Activated T-helper 9 cell treated with anti-CD3 and anti-CD28 coated beads, Interleukin-2, amount 50 U/mL, for 16 hours (primary cell): ENCODE measurements around the gene KRT40.

Experiments used
- DNase-seq: peaks from one replicate; pipeline ENCODE4 v3.0.0-alpha.2; 2020; ENCODE audit warnings: low read depth

KRT40 gene

DNA sequence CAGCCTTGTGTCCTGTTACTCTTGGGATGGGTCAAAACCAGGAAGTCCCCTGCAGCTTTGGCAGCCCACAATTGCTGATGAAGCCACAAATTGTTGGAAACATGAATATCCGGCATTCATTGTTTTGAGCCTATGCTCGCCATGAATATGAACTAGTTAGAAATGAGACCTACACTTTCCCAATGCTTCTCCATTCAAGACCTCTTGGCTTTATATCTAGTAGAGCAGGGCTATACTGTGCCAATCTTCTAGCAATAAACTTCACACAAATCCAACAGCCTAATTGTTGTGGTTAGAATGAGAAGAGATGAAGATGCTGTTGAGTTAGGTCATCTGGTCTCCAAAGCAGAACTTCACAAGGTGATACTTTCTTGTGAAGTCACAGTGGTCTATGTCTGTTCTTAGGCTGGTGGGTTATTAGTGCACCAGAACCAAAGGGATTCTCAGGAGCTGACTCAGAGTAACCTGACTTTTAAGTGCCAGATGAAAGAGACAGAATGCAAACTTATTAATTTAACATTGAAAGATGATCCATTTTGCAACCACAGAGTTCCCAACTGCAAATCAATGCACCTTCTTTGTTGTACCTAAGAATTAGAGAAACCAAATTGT, 33.0 kb downstream of the KRT40 start:
- no peak for DNase-seq

DNA sequence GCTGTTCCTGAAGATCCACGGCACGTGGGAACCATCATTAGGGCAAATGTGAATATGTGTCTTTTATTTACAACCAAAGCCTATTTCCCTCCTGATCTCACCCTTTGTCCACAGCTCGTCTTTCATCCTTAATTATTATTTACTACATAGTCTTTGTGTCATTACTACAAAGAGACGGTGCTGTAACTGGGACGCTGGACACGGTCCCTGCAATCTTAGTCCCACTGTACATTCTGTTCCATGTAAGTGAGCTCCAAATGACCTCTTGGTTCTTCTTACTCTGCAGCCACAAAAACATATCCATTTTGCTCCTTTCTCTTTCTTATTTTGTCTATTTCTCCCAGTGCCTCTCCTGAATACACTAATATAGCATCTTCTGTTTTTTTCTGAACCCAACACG, 34.0 kb downstream of the KRT40 start:
- no peak for DNase-seq

DNA sequence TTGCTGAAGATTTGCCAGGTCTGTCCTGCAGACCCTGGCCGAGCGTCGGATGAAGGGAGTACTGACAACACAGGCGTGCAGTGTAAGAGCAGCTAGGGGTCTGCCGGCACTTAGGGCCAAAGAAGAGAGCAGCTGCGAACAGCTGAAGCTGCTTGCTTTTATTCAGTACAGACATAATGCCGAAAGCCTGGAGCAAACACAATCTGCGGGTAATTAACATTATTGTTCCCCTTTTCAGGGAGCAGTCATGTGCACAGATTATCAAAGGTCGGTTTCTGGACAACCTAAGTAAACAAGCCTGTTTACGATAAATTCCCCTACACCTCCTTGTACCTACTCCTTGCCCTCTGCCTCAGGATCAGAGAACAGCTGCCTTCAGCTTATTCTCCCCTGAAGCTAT, 34.7 kb downstream of the KRT40 start:
- DNase-seq = no peak

DNA sequence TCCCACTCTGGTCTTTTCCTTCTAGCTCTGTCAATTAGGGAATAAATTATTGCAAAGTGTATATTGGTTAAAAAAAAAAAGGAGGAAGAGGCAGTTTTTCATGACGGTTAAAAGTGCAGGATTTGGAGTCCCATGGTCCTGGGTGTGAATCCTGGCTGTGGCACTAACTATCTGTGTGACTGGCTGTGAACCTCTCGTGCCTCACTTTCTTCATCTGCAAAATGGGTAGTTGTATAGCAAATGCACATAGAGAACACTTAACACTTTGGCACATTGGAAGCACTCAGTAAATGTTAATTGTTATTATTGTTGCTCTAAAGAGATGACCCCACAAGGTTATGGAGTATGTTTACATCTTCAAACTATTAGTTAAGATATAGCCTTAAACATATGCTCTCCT, 36.2 kb downstream of the KRT40 start:
- no peak for DNase-seq

DNA sequence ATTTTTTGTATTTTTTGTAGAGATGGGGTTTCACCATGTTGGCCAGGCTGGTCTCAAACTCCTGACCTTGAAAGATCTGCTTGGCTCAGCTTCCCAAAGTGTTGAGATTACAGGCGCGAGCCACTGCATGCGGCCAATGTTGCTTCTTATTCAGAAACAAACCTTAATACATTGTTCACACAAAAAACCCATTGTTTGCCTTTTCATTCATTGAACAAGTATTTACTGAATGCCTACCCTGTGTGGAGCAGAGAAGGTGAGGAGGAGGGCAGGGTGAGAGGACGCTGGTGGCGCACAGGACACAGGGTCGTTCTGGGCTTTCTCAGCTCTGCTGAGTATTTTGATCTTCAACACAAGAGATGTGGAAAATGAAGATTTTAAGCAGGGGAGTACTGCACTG, 38.7 kb downstream of the KRT40 start:
- DNase-seq = no peak

DNA sequence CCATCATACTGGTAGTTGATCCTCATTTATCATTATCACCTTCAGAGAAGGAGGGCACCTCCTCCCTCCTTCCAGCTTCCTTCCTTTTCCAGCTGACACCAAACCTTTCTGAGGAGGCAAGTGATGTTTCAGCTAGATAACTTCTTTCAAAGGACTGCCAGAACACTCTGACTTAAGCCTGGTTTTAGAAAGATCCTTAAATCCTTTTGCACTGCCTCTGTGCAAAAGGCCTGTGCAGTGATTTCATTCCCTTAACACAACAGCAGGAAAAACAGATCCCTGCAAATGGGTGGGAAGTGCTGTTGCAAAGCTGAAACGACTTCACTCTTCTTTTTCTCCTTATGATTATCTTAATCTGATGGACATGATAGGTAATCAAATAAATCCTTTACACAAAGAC, 39.6 kb downstream of the KRT40 start:
- no peak for DNase-seq

DNA sequence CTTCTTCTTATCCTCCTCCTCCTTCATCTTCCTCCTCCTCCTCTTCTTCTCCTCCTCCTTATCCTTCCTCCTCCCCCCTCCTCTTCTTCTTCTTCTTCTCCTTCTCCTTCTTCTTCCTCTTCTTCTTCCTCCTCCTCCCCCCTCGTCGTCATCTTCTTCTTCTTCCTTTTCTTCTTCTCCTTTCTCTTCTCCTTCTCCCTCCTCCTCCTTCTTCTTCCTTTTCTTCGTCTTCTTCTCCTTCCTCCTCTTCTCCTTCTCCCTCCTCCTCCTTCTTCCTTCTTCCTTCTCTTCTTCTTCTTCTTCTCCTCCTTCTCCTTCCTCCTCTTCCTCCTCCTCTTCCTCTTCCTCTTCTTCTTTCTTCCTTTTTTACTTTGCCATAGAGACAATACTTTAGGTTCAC, 41.6 kb downstream of the KRT40 start:
- DNase-seq = no peak

DNA sequence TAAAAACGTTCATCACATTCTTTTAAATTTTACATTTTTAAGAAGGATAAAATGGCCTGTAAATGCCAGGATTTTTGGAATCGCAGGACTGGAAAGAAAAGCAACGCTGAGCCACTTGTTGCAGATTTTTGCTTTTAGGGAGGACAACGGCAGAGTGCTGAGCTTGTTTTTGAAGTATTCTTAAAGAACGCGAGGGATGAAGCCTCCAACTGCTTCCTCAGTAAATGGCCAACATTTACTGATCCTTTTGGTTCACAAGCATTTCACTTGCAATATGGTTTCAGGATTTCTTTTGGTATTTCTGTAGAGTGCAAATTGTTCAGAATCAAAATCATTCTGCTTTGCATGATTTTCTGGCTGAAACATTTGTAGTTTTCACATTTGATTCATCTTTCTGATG, 43.9 kb downstream of the KRT40 start:
- DNase-seq = no peak

DNA sequence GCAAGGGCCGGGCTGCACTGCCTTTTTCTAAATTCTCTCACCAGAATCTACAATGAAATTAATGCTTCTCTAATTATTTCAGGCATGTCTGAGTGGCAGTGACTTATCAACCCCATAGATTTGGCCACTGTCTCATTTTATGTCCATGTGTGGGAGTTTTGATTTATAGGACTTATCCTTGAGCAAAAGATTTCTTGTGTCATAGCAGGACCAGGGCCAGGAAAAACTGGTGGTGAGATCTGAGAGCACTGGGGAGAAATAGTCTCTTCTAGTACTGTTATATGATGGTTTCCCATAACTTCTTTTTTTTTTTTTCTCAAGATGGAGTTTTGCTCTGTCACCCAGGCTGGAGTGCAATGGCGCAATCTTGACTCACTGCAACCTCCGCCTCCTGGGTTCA, 45.1 kb downstream of the KRT40 start:
- DNase-seq = no peak

DNA sequence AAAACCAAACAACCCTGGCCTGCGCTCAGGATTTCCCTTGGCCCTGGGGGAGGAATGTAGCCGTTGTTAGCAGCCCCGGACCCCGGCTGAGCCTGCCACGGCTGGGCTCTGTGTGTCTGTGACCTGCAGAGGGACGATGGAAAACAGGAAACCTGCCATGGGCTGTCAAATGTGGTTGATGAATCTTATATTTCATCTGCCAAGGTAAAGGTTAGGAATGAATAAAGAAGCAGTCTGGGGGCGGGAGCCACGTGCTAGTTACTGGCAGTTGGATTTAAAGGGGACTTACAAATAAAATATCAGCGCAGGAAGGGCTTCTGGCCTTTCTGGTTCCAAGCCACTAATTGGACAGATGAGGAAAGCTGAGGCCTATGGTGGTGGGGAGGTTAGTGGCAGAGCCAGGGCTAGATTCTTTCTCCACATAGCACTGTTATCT, 46.7 kb downstream of the KRT40 start, which contains the start of gene KRT23:
Gene KRT23, minus strand, starts transcription at position 263 of the 436 bp plus-strand sequence. CDS start 1,043 bp downstream, outside the sequence.
- DNase-seq = no peak

DNA sequence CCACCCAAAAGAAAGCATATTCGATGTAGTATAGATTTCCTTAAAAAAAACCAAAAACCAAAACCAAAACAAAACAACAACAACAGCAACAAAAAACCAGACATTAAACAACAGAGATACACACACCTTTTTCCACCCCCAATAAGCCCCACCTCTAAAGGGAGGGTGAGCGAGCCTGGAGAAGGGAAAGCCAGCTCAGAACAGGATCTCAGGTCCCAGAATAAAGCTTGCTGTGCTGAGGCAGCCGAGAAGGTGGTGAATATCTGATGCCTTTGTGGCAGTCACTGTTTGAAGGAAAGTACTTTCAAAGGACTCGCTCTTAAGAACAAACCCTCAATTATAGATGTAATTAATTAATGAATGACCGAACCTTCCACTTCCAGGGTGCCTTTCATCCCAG, 47.1 kb downstream of the KRT40 start:
- DNase-seq = no peak

DNA sequence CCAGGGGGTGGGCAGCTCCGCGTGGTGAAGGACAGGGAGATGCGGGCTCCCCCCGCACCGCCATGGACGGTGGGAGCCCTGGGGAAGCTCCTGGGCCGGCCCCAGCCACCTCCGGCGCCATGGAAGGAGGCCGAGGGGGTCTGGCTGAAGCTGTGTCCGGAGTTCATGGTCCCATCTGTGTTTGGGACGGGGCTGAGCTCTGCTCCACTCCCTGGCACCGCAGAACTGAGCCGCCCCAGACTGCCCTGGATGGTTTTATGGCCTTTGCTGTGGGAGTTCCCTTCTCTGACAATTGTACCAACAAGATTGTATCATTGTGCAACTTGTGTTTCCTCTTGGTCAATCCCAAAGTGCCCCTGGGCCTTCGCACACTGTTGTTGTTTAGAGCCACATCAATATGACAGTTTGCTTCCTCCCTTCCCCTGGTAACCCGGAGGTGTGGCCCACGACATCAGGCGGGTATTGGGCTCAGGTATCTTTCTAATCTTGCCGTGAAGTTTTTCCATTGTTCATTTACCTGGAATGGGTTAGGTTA, 47.6 kb downstream of the KRT40 start:
- no peak for DNase-seq

DNA sequence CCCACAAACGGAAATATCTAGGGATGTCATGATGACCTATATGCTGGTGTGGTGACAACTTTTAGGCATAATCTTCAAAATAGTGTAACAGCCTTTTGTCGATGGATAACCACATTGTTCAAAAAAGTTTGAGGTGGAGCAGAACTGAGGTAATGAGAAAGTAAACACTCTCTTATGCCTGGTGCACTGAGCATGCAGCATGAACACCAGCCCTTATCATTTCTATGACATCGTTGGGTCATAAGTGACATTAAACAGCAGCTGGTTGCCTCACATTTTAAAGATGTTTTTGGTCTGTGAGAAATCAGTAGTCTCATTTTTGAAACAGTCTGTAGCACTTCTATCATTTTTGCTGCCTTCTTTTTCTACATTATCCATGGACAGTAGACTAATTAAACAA, 48.5 kb downstream of the KRT40 start:
- no peak for DNase-seq

DNA sequence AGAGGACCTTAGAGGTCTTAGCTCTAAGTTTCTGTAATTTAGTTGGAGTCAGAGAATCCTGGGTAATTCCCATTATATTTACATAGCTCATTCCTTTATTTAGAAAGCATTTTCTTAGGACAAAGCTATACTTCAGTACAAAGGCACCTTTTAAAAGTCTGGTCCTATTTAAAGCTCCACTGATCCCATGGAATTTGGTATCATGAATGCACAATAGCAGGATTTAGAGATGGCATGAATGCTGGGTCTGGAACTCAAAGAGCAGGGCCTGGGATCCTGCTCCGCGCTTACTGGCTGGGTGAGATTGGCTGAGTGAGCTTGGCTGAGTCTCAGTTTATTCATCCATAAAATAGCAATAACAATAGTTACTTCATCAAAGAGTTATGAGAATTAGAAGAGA, 51.5 kb downstream of the KRT40 start:
- DNase-seq = no peak

DNA sequence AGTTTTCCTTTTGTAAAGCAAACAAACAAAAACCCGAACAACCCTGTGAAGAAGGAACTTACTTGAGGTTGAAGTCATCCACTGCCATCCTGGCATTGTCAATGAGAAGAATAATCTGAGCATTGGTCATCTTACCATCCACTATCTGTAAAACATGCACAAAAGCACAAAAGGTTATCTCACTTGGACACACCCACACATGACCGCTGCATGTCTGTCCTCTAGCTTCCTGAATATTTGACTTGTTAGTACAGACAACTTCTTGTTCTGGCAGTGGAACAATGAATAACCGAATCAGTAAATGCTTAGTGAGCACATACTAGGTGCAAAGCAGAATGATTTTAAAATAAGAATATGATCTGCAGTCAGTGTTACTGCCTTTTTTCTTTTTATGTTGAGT, 52.8 kb downstream of the KRT40 start:
- DNase-seq = no peak
